ENCODE results near the gene SMG6. TPM values are rescaled to one million over a fixed set of nuclear protein-coding genes. Genes with fewer than 3 reads are reported as not detected.

Gene SMG6
- total RNA-seq, 6 donors from 2014 or later: 29.9 to 126 (median 30.5) TPM

DNA sequence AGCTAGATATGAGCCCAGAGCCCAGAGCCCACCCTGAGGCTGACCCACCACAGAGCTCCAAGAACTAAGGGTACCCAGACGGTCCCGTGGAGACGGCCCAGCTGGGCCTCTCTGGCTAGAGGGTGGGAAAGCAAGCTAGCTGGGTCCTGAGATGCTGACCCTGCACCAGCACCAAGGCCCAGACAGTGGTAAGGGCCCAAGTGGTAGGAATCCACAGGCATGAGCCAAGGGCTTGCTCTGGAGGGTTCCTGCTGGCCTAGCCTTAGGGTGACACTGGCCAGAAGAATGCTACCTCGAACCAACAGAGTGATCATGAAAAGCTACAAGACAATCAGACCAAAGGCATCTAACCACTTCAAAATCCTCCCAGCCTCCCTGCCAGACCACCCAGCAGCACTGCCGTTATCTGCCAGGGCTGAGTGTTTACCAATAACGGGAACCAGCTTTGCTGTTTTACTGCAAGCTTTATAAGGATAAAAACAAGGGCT lies 235.5 kb downstream of the SMG6 start:
- Histone ChIP-seq H3K4me3 (no peak overlapping the region), H3K36me3 (peaks cover 0 to 32% (median 18%) of the 10 kb centered on the region in 4 donors), H3K27me3 (no peaks in the 10 kb centered on the region), H3K27ac (peak overlapping the region; percentile 53 to 84 (median 70)), H3K9me3 (no peaks in the 10 kb centered on the region), H3K4me1 (peaks cover 55 to 70% (median 65%) of the 10 kb centered on the region in 4 donors)
- 55 to 73% methylated on average over 2 to 6 of the region's 6 CpGs for WGBS, 2 donors
- TF ChIP-seq POLR2AphosphoS5 (IDR thresholded peaks at IDR 0.05) (no peak), POLR2A (IDR thresholded peaks at IDR 0.05) (no peak), EP300 (IDR thresholded peaks at IDR 0.05) (no peak)
- TF ChIP-seq, protein P1, sequence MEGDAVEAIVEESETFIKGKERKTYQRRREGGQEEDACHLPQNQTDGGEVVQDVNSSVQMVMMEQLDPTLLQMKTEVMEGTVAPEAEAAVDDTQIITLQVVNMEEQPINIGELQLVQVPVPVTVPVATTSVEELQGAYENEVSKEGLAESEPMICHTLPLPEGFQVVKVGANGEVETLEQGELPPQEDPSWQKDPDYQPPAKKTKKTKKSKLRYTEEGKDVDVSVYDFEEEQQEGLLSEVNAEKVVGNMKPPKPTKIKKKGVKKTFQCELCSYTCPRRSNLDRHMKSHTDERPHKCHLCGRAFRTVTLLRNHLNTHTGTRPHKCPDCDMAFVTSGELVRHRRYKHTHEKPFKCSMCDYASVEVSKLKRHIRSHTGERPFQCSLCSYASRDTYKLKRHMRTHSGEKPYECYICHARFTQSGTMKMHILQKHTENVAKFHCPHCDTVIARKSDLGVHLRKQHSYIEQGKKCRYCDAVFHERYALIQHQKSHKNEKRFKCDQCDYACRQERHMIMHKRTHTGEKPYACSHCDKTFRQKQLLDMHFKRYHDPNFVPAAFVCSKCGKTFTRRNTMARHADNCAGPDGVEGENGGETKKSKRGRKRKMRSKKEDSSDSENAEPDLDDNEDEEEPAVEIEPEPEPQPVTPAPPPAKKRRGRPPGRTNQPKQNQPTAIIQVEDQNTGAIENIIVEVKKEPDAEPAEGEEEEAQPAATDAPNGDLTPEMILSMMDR (IDR thresholded peaks at IDR 0.05): no peak
- no peak for DNase-seq
- ATAC-seq (ENCODE audit: low FRiP score in 2 of 2): peak in 1 of 2 donors; percentile 35

DNA sequence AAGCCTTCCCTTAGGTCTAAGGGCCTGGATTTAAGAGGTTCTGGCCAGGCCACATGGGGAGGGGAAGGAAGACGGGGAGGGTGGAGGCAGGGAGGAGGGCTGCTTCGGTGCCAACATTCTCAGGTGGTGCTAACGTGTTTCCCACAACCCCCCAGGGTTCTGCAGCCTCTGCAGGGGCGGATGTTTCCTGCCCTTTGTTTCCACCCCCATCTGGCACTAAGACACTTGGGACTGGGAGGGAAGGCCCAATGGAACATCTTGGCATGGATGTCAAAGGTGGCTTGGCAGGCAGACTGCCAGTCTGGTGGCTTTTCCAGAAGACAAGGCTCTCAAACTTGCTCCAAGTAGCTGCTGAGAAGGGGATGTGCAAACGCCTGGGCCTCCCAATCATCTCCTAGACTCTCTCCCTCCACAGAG lies 236.0 kb downstream of the SMG6 start:
- peaks cover 57 to 71% (median 64%) of the 10 kb centered on the region in 4 donors for H3K4me1 ChIP-seq
- H3K4me3 ChIP-seq: no peak overlapping the region
- H3K36me3 ChIP-seq: peaks cover 0 to 35% (median 18%) of the 10 kb centered on the region in 4 donors
- DNase-seq: no peak
- WGBS, 2 donors: 45 to 48% methylated on average over 5 of the region's 5 CpGs
- no peak for ATAC-seq (ENCODE audit: low FRiP score in 2 of 2)
- H3K27ac ChIP-seq: peak overlapping the region; percentile 53 to 84 (median 70)
- H3K27me3 ChIP-seq: no peaks in the 10 kb centered on the region
- TF ChIP-seq, protein P1 (IDR thresholded peaks at IDR 0.05): no peak
- TF ChIP-seq EP300 (IDR thresholded peaks at IDR 0.05) (no peak), POLR2AphosphoS5 (IDR thresholded peaks at IDR 0.05) (peak in 1 of 2 donors; percentile 26)
- H3K9me3 ChIP-seq: no peaks in the 10 kb centered on the region

DNA sequence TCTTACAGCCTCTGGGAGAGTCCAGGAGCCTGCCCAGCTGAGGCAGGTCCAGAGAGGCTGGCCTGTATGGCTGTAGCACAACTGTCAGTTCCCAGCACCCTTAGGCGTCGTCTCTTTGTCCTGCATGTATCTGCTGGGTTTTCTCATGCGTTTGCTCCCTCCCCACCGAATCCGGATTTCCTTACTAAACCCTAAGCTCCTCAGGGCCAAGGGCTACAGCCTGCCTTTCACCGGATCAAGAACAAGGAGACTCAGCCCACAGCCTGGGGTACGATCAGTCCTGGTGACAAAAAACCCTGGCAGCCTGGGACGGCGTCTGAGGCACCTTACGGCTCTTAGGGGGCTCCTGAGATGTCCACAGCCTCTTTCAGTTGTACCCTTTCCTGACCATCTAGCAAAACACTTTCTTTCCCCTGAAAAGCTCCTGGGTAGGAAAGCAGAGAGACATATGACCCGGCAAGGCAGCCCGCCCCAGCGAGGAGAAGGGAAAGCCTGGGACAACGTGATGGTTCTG lies 236.5 kb downstream of the SMG6 start:
- H3K9me3 ChIP-seq: no peaks in the 10 kb centered on the region
- no peak overlapping the region for H3K4me3 ChIP-seq
- H3K4me1 ChIP-seq: peaks cover 52 to 69% (median 62%) of the 10 kb centered on the region in 4 donors
- peaks cover 0 to 38% (median 18%) of the 10 kb centered on the region in 4 donors for H3K36me3 ChIP-seq
- DNase-seq: no peak
- H3K27me3 ChIP-seq: no peaks in the 10 kb centered on the region
- WGBS, 2 donors: 77 to 79% methylated on average over 14 of the region's 14 CpGs
- no peak for TF ChIP-seq EP300 (IDR thresholded peaks at IDR 0.05)
- TF ChIP-seq POLR2AphosphoS5 (IDR thresholded peaks at IDR 0.05): no peak
- no peak for TF ChIP-seq POLR2A (IDR thresholded peaks at IDR 0.05)
- ATAC-seq (ENCODE audit: low FRiP score in 2 of 2): no peak
- H3K27ac ChIP-seq: peak overlapping the region; percentile 53 to 84 (median 70)

- ATAC-seq (ENCODE audit: low FRiP score in 2 of 2) (no peak), DNase-seq (no peak)
- Histone ChIP-seq H3K27me3 (no peaks in the 10 kb centered on the region), H3K9me3 (no peaks in the 10 kb centered on the region), H3K36me3 (peaks cover 0 to 40% (median 21%) of the 10 kb centered on the region in 4 donors), H3K4me3 (no peak overlapping the region), H3K27ac (peak overlapping the region; percentile 50 to 84 (median 70)), H3K4me1 (peaks cover 42 to 61% (median 57%) of the 10 kb centered on the region in 4 donors)
- 87 to 90% methylated on average over 9 to 10 of the region's 10 CpGs for WGBS, 2 donors
- TF ChIP-seq EP300 (IDR thresholded peaks at IDR 0.05) (no peak), POLR2AphosphoS5 (IDR thresholded peaks at IDR 0.05) (peak in 1 of 2 donors; percentile 23), POLR2A (IDR thresholded peaks at IDR 0.05) (no peak)
- TF ChIP-seq, protein P1 (IDR thresholded peaks at IDR 0.05): no peak
Observed at GRCh38 chr17:2065949-2066400, 237.6 kb downstream of the SMG6 start.

GRCh38 chr17:2064980-2065785 lies 238.4 kb downstream of the SMG6 start:
- Histone ChIP-seq H3K4me1 (peaks cover 42 to 60% (median 55%) of the 10 kb centered on the region in 4 donors), H3K36me3 (peaks cover 0 to 43% (median 22%) of the 10 kb centered on the region in 4 donors), H3K4me3 (no peak overlapping the region), H3K9me3 (no peaks in the 10 kb centered on the region), H3K27ac (peak overlapping the region; percentile 50 to 74 (median 66)), H3K27me3 (no peaks in the 10 kb centered on the region)
- 83 to 84% methylated on average over 21 to 22 of the region's 24 CpGs for WGBS, 2 donors
- no peak for TF ChIP-seq POLR2A (IDR thresholded peaks at IDR 0.05)
- TF ChIP-seq, protein P1 (IDR thresholded peaks at IDR 0.05): peak in 5 of 6 experiments; percentile 13 to 39 (median 19)
- peak in 1 of 2 donors; percentile 34 for ATAC-seq (ENCODE audit: low FRiP score in 2 of 2)
- peak in 1 of 2 donors; percentile 54 for DNase-seq

All from upper lobe of left lung (tissue), 6 donors.